GM12892 (cell line): ENCODE results near the gene SFTPB.
"Not testable (repeated sequence)": the region's sequence is repeated elsewhere in the genome, so short reads cannot be mapped to it uniquely, and the experiment has no call there.

Experiments
- DNase-seq: peaks from one replicate; pipeline ENCODE4 v3.0.0; 2011; ENCODE audit not compliant: insufficient read length
- FAIRE-seq: peaks from 2 replicates; lab custom pipeline; 2011; peaks lifted over from hg19 to GRCh38; lab: Jason Lieb, UNC
- POLR2A ChIP-seq: IDR thresholded peaks from 2 replicates; pipeline ENCODE4 v1.6.1; 2011; ENCODE audit warnings: low read depth, low read length, control low read depth
- POLR2AphosphoS5 ChIP-seq: IDR thresholded peaks from 2 replicates; pipeline ENCODE4 v1.6.1; 2011; ENCODE audit warnings: low read depth, low read length, control low read depth
- TAF1 ChIP-seq: IDR thresholded peaks from 2 replicates; pipeline ENCODE4 v1.6.1; 2011; ENCODE audit warnings: low read depth, mild to moderate bottlenecking, control low read depth, low read length, borderline replicate concordance

SFTPB gene

GRCh38 chr2:85644909-85645308 lies 23.1 kb downstream of the SFTPB start:
- no peak for DNase-seq
- FAIRE-seq = no peak
- no peak for TF ChIP-seq POLR2AphosphoS5
- TF ChIP-seq POLR2A = no peak
- TF ChIP-seq TAF1 = no peak

- no peak for TF ChIP-seq POLR2AphosphoS5
- TF ChIP-seq TAF1 = no peak
- no peak for TF ChIP-seq POLR2A
- DNase-seq = no peak
Observed at GRCh38 chr2:85642725-85643124, 25.3 kb downstream of the SFTPB start.

GRCh38 chr2:85635636-85636035 lies 32.4 kb downstream of the SFTPB start:
- DNase-seq (no peak), FAIRE-seq (no peak)
- TF ChIP-seq POLR2A (no peak), POLR2AphosphoS5 (no peak), TAF1 (no peak)

More at GRCh38 chr2:85642725-85643124, 25.3 kb downstream of the SFTPB start:
- FAIRE-seq = no peak

GRCh38 chr2:85635011-85635410 lies 33.0 kb downstream of the SFTPB start:
- no peak for DNase-seq
- FAIRE-seq = no peak
- TF ChIP-seq TAF1 = no peak
- no peak for TF ChIP-seq POLR2A
- TF ChIP-seq POLR2AphosphoS5 = no peak

GRCh38 chr2:85631316-85631715 lies 36.7 kb downstream of the SFTPB start:
- FAIRE-seq = no peak
- TF ChIP-seq POLR2AphosphoS5 = no peak
- no peak for DNase-seq

GRCh38 chr2:85628658-85629057 lies 39.3 kb downstream of the SFTPB start:
- no peak for TF ChIP-seq POLR2AphosphoS5
- no peak for TF ChIP-seq POLR2A
- TF ChIP-seq TAF1 = no peak
- DNase-seq (no peak), FAIRE-seq (no peak)

- FAIRE-seq = no peak
- TF ChIP-seq POLR2A (no peak), POLR2AphosphoS5 (no peak), TAF1 (no peak)
- no peak for DNase-seq
Observed at GRCh38 chr2:85623991-85624390, 44.0 kb downstream of the SFTPB start.

GRCh38 chr2:85621338-85621737 lies 46.7 kb downstream of the SFTPB start:
- TF ChIP-seq POLR2A (no peak), TAF1 (no peak), POLR2AphosphoS5 (no peak)
- no peak for DNase-seq
- no peak for FAIRE-seq

- FAIRE-seq (no peak), DNase-seq (no peak)
- no peak for TF ChIP-seq POLR2AphosphoS5
- TF ChIP-seq POLR2A = no peak
- no peak for TF ChIP-seq TAF1
Observed at GRCh38 chr2:85619617-85620016, 48.4 kb downstream of the SFTPB start.

GRCh38 chr2:85617723-85618122 lies 50.3 kb downstream of the SFTPB start:
- DNase-seq, FAIRE-seq: not testable (repeated sequence)

- FAIRE-seq = no peak
- no peak for DNase-seq
- TF ChIP-seq POLR2A (no peak), TAF1 (no peak), POLR2AphosphoS5 (no peak)
Observed at GRCh38 chr2:85615413-85615728, 52.6 kb downstream of the SFTPB start.

GRCh38 chr2:85614757-85615156 lies 53.2 kb downstream of the SFTPB start:
- not testable (repeated sequence) for DNase-seq, FAIRE-seq

GRCh38 chr2:85613717-85614515 lies 54.1 kb downstream of the SFTPB start:
- DNase-seq = no peak
- no peak for TF ChIP-seq POLR2A
- TF ChIP-seq POLR2AphosphoS5 = no peak
- no peak for TF ChIP-seq TAF1
- FAIRE-seq = no peak
